PC-3 (cell line): ENCODE data around the gene COA1. TPM values are rescaled to one million over a fixed set of nuclear protein-coding genes. Genes with fewer than 3 reads are reported as not detected.

Source experiments
- ATAC-seq: fragments of 200-7000 bp; cut with Tn5 transposase; 2 replicates; pipeline ENCODE4 v1.9.1; 2020; ENCODE audit warnings: mild to moderate bottlenecking, moderate library complexity
- BruUV-seq: library from RNA; stranded (reverse); fragments of 400-500 nt; replicated peaks from 2 replicates; lab custom pipeline; 2021; lab: Mats Ljungman, UMichigan
- CTCF ChIA-PET: fragments of 300-600 bp; sonication (Branson Sonifier 250); formaldehyde crosslinking; loops from one replicate; lab custom pipeline; 2022; ENCODE audit warnings: antibody characterized with exemption; lab: Charles Lee
- POLR2A ChIA-PET: fragments of 300-600 bp; sonication (Branson Sonifier 250); formaldehyde crosslinking; loops from one replicate; lab custom pipeline; 2022; ENCODE audit warnings: antibody characterized with exemption; ENCODE audit not compliant: unreplicated experiment; lab: Charles Lee
- DNase-seq: peaks from one replicate; pipeline ENCODE4 v3.0.0-alpha.2; 2015
- H2AFZ ChIP-seq: fragments of 300-600 bp; sonication (generic); 2 replicates; pipeline ENCODE4 v1.6.0; 2016; ENCODE audit warnings: antibody characterized with exemption, low read length
- H3F3A ChIP-seq: fragments of 300-600 bp; sonication (generic); one replicate; pipeline ENCODE4 v1.6.0; 2017; ENCODE audit warnings: antibody characterized with exemption, low read length, control low read depth, mild to moderate bottlenecking; ENCODE audit not compliant: unreplicated experiment
- H3K27ac ChIP-seq: fragments of 300-600 bp; sonication (generic); 2 replicates; pipeline ENCODE4 v1.5.1; 2016; ENCODE audit warnings: mild to moderate bottlenecking, low read length
- H3K27me3 ChIP-seq: fragments of 300-600 bp; sonication (generic); 2 replicates; pipeline ENCODE4 v1.6.1; 2016; ENCODE audit warnings: low read length, mixed read lengths
- H3K36me3 ChIP-seq: fragments of 300-600 bp; sonication (generic); 2 replicates; pipeline ENCODE4 v1.6.1; 2016; ENCODE audit warnings: low read depth, mixed run types, low read length, mixed read lengths
- H3K4me1 ChIP-seq: fragments of 300-600 bp; sonication (generic); 2 replicates; pipeline ENCODE4 v1.5.1; 2016; ENCODE audit warnings: low read length; ENCODE audit not compliant: insufficient read depth
- H3K4me2 ChIP-seq: fragments of 300-600 bp; sonication (generic); 2 replicates; pipeline ENCODE4 v1.6.0; 2016; ENCODE audit warnings: low read length
- H3K4me3 ChIP-seq: fragments of 300-600 bp; sonication (generic); 2 replicates; pipeline ENCODE4 v1.5.1; 2016; ENCODE audit warnings: mild to moderate bottlenecking, low read length, mixed read lengths
- H3K79me2 ChIP-seq: fragments of 300-600 bp; sonication (generic); 2 replicates; pipeline ENCODE4 v1.6.1; 2017; ENCODE audit warnings: low read length, mixed read lengths
- H3K9ac ChIP-seq: fragments of 300-600 bp; sonication (generic); 2 replicates; pipeline ENCODE4 v1.6.0; 2016; ENCODE audit warnings: mild to moderate bottlenecking, low read length
- H3K9me2 ChIP-seq: fragments of 300-600 bp; sonication (generic); replicated peaks from 2 replicates; pipeline ENCODE4 v1.6.1; 2016; ENCODE audit warnings: mixed run types, low read length, mixed read lengths
- H3K9me3 ChIP-seq: fragments of 300-600 bp; sonication (generic); 2 replicates; pipeline ENCODE4 v1.6.1; 2016; ENCODE audit warnings: low read length, mixed read lengths
- H4K20me1 ChIP-seq: fragments of 300-600 bp; sonication (generic); 2 replicates; pipeline ENCODE4 v1.6.1; 2016; ENCODE audit warnings: low read length, mixed read lengths
- CTCF ChIP-seq: fragments of 300-600 bp; sonication (generic); conservative IDR thresholded peaks from 2 replicates; pipeline ENCODE4 v1.5.1; 2017; ENCODE audit warnings: antibody characterized with exemption, low read depth, mild to moderate bottlenecking, low read length
- EZH2 ChIP-seq: fragments of 300-600 bp; sonication (generic); IDR thresholded peaks from one replicate; pipeline ENCODE4 v1.6.1; 2017; ENCODE audit warnings: antibody characterized with exemption, mild to moderate bottlenecking, low read length; ENCODE audit not compliant: unreplicated experiment
- EZH2phosphoT487 ChIP-seq: fragments of 300-600 bp; sonication (generic); IDR thresholded peaks from 2 replicates; pipeline ENCODE4 v1.6.1; 2018; ENCODE audit warnings: mild to moderate bottlenecking, antibody characterized with exemption, low read length, borderline replicate concordance
- intact Hi-C: fragments of 100-400 bp; cut with micrococcal nuclease; formaldehyde crosslinking; loops from 2 replicates; pipeline ENCODE4 v1.9.0; 2023
- total RNA-seq: library from RNA; depleted of rRNA; stranded (reverse); fragments of >200 nt; gene quantifications from 2 replicates; pipeline ENCODE4 v1.2.3, GENCODE V29; 2014

Gene COA1
- total RNA-seq, 1 experiment from 2014 or later, result 82.0 TPM

DNA sequence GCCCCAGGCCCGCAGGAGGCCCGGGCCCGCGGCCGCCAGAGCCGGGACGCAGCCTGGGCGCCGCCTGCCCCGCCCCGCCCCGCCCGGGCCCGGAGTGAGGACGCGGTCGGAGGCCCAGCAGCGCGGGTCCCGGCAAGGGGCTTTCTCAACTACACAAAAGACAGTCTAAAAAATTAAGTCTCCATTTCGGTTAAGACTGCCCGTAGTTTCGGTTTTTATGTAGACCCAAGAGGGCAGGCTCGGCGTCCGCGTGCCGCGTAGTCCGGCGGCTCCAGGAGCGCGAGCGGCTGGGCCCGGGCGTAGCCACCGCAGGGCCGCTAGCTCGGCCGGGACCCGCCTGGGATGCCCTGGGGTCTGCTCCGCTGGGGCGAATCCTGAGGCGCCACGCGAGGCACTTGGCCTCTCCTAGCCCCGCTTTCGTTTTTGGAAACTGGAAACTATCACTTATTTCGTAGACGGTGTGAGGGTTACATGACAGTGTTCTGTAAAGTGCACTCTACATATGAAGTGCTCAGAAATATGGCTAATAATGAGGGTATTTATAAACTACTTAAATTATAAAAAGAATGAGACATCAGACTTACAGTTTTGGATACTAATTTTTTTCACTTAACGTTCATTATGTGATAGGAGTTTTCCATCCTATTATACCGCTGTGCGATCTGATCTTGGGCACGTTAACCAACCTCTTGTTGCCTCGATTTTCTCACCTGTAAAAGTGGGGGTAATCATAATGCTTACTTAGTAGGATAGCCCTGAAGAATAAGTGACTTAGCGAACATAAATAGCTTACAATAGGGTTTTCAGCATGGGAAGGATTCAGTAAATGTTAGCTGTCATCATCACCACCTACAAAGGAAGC lies 29.7 kb upstream of the COA1 start:
- intact Hi-C loops, result no loop called here
- BruUV-seq, result TSS peak; percentile 65

DNA sequence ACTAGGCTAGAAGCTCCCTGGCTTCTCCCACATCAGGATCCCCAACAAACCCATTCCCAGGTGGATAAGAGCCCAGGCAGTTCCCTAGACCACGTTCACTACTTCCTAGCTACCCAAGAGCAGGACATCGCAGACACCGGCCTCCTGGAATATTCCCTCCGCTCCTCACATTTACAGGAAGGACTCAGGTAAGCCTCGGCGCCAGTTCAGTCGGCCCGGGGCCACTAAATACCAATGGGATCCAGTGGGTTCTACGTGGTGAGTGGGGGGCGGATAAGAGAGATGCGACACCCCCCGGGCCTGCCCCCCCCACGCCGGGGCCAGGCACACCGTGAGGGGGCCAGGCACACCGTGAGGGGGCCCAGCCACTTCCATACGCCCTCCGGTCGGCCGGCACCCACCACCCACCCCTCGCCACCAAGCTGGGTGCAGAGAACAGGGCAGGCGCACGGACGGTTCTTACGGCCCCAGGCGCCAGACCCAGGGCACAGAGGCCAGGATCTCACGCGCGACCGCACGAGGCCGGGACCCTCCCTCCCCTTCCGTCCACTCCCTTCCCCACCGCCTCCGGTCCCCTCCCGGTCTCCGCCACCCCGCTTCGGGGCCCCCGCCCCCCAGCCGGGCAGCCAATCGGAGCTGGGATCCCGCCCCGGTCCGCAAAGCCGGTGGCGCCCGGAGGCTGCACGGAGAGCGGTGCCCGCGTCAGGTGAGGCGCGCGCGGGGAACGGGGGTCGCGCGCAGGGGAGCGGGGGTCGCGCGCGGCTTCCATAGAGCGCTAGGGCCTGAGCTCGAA lies 28.9 kb upstream of the COA1 start, which contains the start of gene BLVRA:
Gene BLVRA (plus strand): TSS at position 652 of the 793 bp plus-strand sequence. CDS start 12,479 bp downstream, outside the sequence.
- TF ChIP-seq CTCF (no peak), EZH2 (no peak), EZH2phosphoT487 (no peak)
- Histone ChIP-seq H3K9me2 (no peaks in the 10 kb centered on the region), H4K20me1 (no peaks in the 10 kb centered on the region), H3K9me3 (no peaks in the 10 kb centered on the region), H3K4me3 (peak within 1 kb of the TSS; percentile 83), H3K4me1 (peaks cover 42% of the 10 kb centered on the region), H3K4me2 (peak within 1 kb of the TSS; percentile 89), H3K79me2 (peaks cover 18% of the 10 kb centered on the region), H2AFZ (peak within 1 kb of the TSS; percentile 89), H3K27ac (no peak within 1 kb of the TSS), H3K36me3 (no peaks in the 10 kb centered on the region), H3K9ac (peak within 1 kb of the TSS; percentile 72), H3F3A (no peaks in the 10 kb centered on the region), H3K27me3 (no peaks in the 10 kb centered on the region)
- BruUV-seq, result TSS peak; percentile 77
- intact Hi-C loops, result no loop called here
- DNase-seq (peak; percentile 44), ATAC-seq (peak; percentile 66)
- POLR2A ChIA-PET, result interaction anchor here (0.6 to 1.0 kb wide), 4 partner anchors 8 to 583 kb away, joined by 3 to 9 read pairs (median 3); no protein-coding TSS in a partner anchor
- CTCF ChIA-PET, result interaction anchor here (0.6 kb wide), 1 partner anchor 175 kb away, joined by 6 read pairs; the partner anchor contains the start of gene STK17A

More for the DNA sequence above, 29.7 kb upstream of the COA1 start:
- no peaks in the 10 kb centered on the region for H4K20me1 ChIP-seq
- H2AFZ ChIP-seq, result peak overlapping the region; percentile 89
- peak; percentile 60 for ATAC-seq
- POLR2A ChIA-PET, result interaction anchor here (0.6 to 1.0 kb wide), 3 partner anchors 7 to 584 kb away, joined by 3 to 9 read pairs (median 3); no protein-coding TSS in a partner anchor
- peak overlapping the region; percentile 83 for H3K4me3 ChIP-seq
- CTCF ChIA-PET, result interaction anchor here (0.6 kb wide), 1 partner anchor 176 kb away, joined by 6 read pairs; the partner anchor contains the start of gene STK17A
- no peaks in the 10 kb centered on the region for H3F3A ChIP-seq
- H3K4me1 ChIP-seq, result peaks cover 45% of the 10 kb centered on the region
- no peaks in the 10 kb centered on the region for H3K9me3 ChIP-seq
- peak; percentile 23 for DNase-seq
- TF ChIP-seq EZH2phosphoT487 (no peak), EZH2 (no peak), CTCF (no peak)
- no peaks in the 10 kb centered on the region for H3K9me2 ChIP-seq
- no peak overlapping the region for H3K27ac ChIP-seq
- peak overlapping the region; percentile 72 for H3K9ac ChIP-seq
- peaks cover 23% of the 10 kb centered on the region for H3K79me2 ChIP-seq
- no peaks in the 10 kb centered on the region for H3K36me3 ChIP-seq
- H3K4me2 ChIP-seq, result peak overlapping the region; percentile 89
- no peaks in the 10 kb centered on the region for H3K27me3 ChIP-seq
